Suprapubic skin (tissue), 4 donors: ENCODE data around the gene CACNA1G. TPM values are rescaled to one million over a fixed set of nuclear protein-coding genes. Genes with fewer than 3 reads are reported as not detected.

ENCODE experiments used
- DNase-seq, 2 donors: peaks; one replicate each; pipeline ENCODE4 v3.0.0-alpha.2; 2019; ENCODE audit warnings: low spot score in 2 of 2
- H3K27ac ChIP-seq: fragments of 200-600 bp; sonication (generic); one replicate; pipeline ENCODE4 v1.5.1; 2019
- H3K27me3 ChIP-seq: fragments of 200-600 bp; sonication (generic); one replicate; pipeline ENCODE4 v1.5.1; 2019
- H3K36me3 ChIP-seq: fragments of 200-600 bp; sonication (generic); one replicate; pipeline ENCODE4 v1.5.1; 2019
- H3K4me1 ChIP-seq: fragments of 200-600 bp; sonication (generic); one replicate; pipeline ENCODE4 v1.5.1; 2019
- H3K4me3 ChIP-seq: fragments of 200-600 bp; sonication (generic); one replicate; pipeline ENCODE4 v1.5.1; 2019; ENCODE audit warnings: mild to moderate bottlenecking
- H3K9me3 ChIP-seq: fragments of 200-600 bp; sonication (generic); one replicate; pipeline ENCODE4 v1.5.1; 2019
- EP300 ChIP-seq: sonication (generic); formaldehyde crosslinking; IDR thresholded peaks from one replicate; pipeline ENCODE4 v1.6.1; 2017; ENCODE audit warnings: antibody characterized with exemption
- POLR2A ChIP-seq, 2 donors: fragments of 450-650 bp; IDR thresholded peaks; one replicate each; pipeline ENCODE4 v1.6.1; 2017; ENCODE audit warnings: antibody characterized with exemption in 2 of 2, mild to moderate bottlenecking in 2 of 2, moderate library complexity in 2 of 2
- POLR2AphosphoS5 ChIP-seq, 3 donors: sonication (generic); formaldehyde crosslinking; IDR thresholded peaks; one replicate each; pipeline ENCODE4 v1.6.1; 2017; ENCODE audit warnings: antibody characterized with exemption in 3 of 3
- WGBS: methylation state at CpG from one replicate; pipeline ENCODE4 v1.1.5; 2018; 5-methylcytosine and 5-hydroxymethylcytosine counted together
- total RNA-seq, 4 donors: library from RNA; depleted of rRNA; stranded (reverse); fragments of >200 nt; gene quantifications; one replicate each; pipeline ENCODE4 v1.1.0, GENCODE V29; 2016
- TF ChIP-seq, protein P1 (sequence below), 2 donors: fragments of 200-600 bp in 1 of 2; fragments of 450-650 bp in 1 of 2; sonication (generic) in 1 of 2; IDR thresholded peaks; one replicate each; pipeline ENCODE4 v1.5.1; 2016 to 2019; ENCODE audit warnings: antibody characterized with exemption in 2 of 2, mild to moderate bottlenecking in 1 of 2, moderate library complexity in 1 of 2

CACNA1G gene
- total RNA-seq, 4 donors from 2014 or later = 1.1 to 9.9 (median 2.7) TPM

- Histone ChIP-seq H3K27ac (no peak overlapping the region), H3K9me3 (no peaks in the 10 kb centered on the region), H3K4me1 (peaks cover 40% of the 10 kb centered on the region), H3K4me3 (no peak overlapping the region), H3K27me3 (no peaks in the 10 kb centered on the region), H3K36me3 (no peaks in the 10 kb centered on the region)
- TF ChIP-seq, protein P1, sequence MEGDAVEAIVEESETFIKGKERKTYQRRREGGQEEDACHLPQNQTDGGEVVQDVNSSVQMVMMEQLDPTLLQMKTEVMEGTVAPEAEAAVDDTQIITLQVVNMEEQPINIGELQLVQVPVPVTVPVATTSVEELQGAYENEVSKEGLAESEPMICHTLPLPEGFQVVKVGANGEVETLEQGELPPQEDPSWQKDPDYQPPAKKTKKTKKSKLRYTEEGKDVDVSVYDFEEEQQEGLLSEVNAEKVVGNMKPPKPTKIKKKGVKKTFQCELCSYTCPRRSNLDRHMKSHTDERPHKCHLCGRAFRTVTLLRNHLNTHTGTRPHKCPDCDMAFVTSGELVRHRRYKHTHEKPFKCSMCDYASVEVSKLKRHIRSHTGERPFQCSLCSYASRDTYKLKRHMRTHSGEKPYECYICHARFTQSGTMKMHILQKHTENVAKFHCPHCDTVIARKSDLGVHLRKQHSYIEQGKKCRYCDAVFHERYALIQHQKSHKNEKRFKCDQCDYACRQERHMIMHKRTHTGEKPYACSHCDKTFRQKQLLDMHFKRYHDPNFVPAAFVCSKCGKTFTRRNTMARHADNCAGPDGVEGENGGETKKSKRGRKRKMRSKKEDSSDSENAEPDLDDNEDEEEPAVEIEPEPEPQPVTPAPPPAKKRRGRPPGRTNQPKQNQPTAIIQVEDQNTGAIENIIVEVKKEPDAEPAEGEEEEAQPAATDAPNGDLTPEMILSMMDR (IDR thresholded peaks at IDR 0.05) = no peak
- TF ChIP-seq POLR2AphosphoS5 (IDR thresholded peaks at IDR 0.05) (no peak), POLR2A (IDR thresholded peaks at IDR 0.05) (no peak), EP300 (no peak)
- peak in 1 of 2 donors; percentile 46 for DNase-seq
- 90% methylated on average over 9 of the region's 9 CpGs for WGBS
Observed at GRCh38 chr17:50662632-50663225, 102.2 kb downstream of the CACNA1G start.

DNA sequence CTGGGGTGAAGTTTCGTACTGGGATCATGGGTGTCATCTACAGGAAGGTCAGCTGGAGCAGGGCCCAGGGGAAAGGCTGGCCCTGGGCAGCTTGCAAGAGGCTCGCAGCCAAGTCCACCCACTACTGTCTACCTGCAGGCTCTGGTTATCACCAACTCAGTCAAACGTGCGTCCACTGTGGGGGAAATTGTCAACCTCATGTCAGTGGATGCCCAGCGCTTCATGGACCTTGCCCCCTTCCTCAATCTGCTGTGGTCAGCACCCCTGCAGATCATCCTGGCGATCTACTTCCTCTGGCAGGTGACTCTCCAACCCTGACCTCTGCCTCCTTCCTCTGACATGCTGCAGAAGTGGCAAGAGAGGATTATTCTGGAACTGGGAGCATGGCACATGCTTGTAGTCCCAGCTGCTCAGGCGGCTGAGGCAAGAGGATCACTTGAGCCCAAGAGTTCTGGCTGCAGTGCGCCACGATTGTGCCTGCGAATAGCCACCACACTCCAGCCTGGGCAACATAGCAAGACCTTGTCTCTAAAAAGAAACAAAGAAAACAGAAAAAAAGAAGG, 103.4 kb downstream of the CACNA1G start:
- no peak overlapping the region for H3K27ac ChIP-seq
- H3K4me3 ChIP-seq = no peak overlapping the region
- H3K9me3 ChIP-seq = no peaks in the 10 kb centered on the region
- TF ChIP-seq POLR2AphosphoS5 (IDR thresholded peaks at IDR 0.05) (no peak), EP300 (no peak), POLR2A (IDR thresholded peaks at IDR 0.05) (no peak)
- TF ChIP-seq, protein P1 (IDR thresholded peaks at IDR 0.05) = no peak
- no peaks in the 10 kb centered on the region for H3K27me3 ChIP-seq
- H3K4me1 ChIP-seq = peaks cover 35% of the 10 kb centered on the region
- 93% methylated on average over 8 of the region's 10 CpGs for WGBS
- no peaks in the 10 kb centered on the region for H3K36me3 ChIP-seq
- no peak for DNase-seq

DNA sequence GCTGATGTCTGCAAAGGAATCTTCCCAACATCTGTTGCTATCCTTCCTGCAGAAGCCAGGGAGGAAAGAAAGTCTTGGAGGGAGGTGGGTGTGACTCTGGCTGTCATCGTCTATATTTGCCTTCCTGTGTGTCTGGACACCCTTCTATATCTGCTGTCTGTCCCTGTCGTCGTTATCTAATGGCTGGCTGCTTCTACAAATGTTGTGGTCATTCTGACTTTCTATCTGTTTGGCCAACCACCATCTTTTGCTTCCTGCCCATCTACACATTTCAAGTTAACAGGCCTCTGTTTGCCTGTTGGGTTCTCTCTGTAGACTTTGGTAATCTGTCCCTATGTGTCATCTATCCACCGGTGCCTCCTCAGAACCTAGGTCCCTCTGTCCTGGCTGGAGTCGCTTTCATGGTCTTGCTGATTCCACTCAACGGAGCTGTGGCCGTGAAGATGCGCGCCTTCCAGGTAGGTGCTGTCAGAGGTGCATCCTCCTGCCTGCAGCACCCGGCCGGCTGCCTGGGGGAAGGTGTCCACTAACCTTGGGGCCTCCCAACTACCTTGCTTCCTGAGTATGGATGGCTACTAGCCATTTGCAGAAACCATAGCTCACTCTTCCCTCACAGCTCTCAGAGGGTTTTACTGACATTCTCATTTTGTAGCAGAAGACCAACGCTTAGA, 104.4 kb downstream of the CACNA1G start:
- Histone ChIP-seq H3K27me3 (no peaks in the 10 kb centered on the region), H3K36me3 (no peaks in the 10 kb centered on the region), H3K9me3 (no peaks in the 10 kb centered on the region), H3K27ac (no peak overlapping the region), H3K4me1 (peaks cover 28% of the 10 kb centered on the region), H3K4me3 (no peak overlapping the region)
- no peak for DNase-seq
- TF ChIP-seq EP300 = no peak
- TF ChIP-seq POLR2A (IDR thresholded peaks at IDR 0.05) = no peak
- no peak for TF ChIP-seq POLR2AphosphoS5 (IDR thresholded peaks at IDR 0.05)
- TF ChIP-seq, protein P1 (IDR thresholded peaks at IDR 0.05) = no peak
- WGBS = 86% methylated on average over 12 of the region's 12 CpGs

- H3K9me3 ChIP-seq = no peaks in the 10 kb centered on the region
- TF ChIP-seq EP300 (no peak), POLR2AphosphoS5 (IDR thresholded peaks at IDR 0.05) (no peak), POLR2A (IDR thresholded peaks at IDR 0.05) (no peak)
- TF ChIP-seq, protein P1 (IDR thresholded peaks at IDR 0.05) = no peak
- 75% methylated on average over 5 of the region's 5 CpGs for WGBS
Observed at GRCh38 chr17:50665838-50666237, 105.3 kb downstream of the CACNA1G start.

DNA sequence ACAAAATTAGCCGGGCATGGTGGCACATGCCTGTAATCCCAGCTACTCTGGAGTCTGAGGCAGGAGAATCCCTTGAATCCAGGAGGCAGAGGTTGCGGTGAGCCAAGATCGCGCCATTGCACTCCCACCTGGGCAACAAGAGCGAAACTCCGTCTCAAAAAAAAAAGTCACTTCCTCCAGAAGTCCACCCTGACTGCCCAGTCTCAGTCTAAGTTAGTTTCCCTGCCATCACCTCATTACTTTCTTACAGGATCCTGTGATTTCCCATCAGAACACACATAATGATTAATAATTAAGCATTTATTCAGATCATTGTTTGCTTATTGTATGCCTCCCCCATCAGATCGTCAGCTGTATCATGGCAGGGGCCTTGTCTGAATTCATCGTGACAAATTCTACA, 105.8 kb downstream of the CACNA1G start:
- DNase-seq = no peak
- H3K4me3 ChIP-seq = no peak overlapping the region
- H3K4me1 ChIP-seq = peaks cover 14% of the 10 kb centered on the region
- H3K27ac ChIP-seq = no peak overlapping the region
- WGBS = 97% methylated on average over 8 of the region's 8 CpGs
- no peaks in the 10 kb centered on the region for H3K27me3 ChIP-seq
- H3K9me3 ChIP-seq = no peaks in the 10 kb centered on the region
- TF ChIP-seq EP300 = no peak
- no peak for TF ChIP-seq POLR2AphosphoS5 (IDR thresholded peaks at IDR 0.05)
- TF ChIP-seq POLR2A (IDR thresholded peaks at IDR 0.05) = no peak
- TF ChIP-seq, protein P1 (IDR thresholded peaks at IDR 0.05) = no peak
- H3K36me3 ChIP-seq = no peaks in the 10 kb centered on the region

More at GRCh38 chr17:50665838-50666237, 105.3 kb downstream of the CACNA1G start:
- Histone ChIP-seq H3K27me3 (no peaks in the 10 kb centered on the region), H3K4me1 (peaks cover 18% of the 10 kb centered on the region), H3K27ac (no peak overlapping the region), H3K36me3 (no peaks in the 10 kb centered on the region), H3K4me3 (no peak overlapping the region)
- no peak for DNase-seq
